ENCODE data around the gene DTNA. TPM values are rescaled to one million over a fixed set of nuclear protein-coding genes. Genes with fewer than 3 reads are reported as not detected.

The DTNA gene
- total and polyA plus RNA-seq, 12 donors: 6.3 to 43.9 (median 22.3) TPM

DNA sequence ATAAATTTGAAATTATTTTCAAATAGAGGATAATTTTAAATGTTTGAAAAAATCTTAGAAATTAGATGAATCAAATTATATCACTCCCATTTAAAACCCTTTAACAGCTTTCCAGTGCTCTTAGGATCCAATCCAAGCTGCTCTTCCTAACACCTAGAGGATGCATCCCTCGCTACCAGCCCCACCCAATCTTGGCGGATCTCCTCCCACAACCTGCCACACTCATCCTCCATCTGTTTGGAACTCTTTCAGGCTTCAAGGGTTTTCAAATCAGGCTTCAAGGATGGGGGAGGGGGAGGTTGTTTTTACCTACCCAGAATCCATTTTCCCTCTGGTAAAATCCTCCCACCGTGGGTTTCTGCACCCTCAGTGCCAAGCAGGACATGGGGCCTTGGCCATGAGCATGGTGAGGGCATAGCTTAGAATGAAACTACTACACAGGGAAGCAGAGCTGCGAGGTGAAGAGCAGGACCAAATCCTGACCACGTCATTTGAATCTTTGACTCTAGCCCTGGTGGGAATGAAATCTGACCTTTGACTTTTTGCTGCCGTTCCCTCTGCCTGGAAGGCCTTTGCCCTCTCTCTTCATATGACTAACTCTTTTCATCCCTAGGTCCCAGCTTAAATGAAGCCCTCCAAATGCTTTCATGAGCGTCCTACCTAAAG lies 218.1 kb downstream of the DTNA start:
- H3K27ac ChIP-seq: no peak overlapping the region
- no peak for DNase-seq
- H3K27me3 ChIP-seq: no peaks in the 10 kb centered on the region
- 78 to 84% (median 81%) methylated on average over 7 of the region's 7 CpGs for WGBS, 4 donors
- no peaks in the 10 kb centered on the region for H3K4me1 ChIP-seq (replicated peaks in 1 of 2)
- intact Hi-C loops (cut with DNase I): no loop called here
- no peaks in the 10 kb centered on the region for H3K9me3 ChIP-seq (replicated peaks in 1 of 3)
- TF ChIP-seq POLR2A (IDR thresholded peaks at IDR 0.05): no peak
- TF ChIP-seq, protein P1, sequence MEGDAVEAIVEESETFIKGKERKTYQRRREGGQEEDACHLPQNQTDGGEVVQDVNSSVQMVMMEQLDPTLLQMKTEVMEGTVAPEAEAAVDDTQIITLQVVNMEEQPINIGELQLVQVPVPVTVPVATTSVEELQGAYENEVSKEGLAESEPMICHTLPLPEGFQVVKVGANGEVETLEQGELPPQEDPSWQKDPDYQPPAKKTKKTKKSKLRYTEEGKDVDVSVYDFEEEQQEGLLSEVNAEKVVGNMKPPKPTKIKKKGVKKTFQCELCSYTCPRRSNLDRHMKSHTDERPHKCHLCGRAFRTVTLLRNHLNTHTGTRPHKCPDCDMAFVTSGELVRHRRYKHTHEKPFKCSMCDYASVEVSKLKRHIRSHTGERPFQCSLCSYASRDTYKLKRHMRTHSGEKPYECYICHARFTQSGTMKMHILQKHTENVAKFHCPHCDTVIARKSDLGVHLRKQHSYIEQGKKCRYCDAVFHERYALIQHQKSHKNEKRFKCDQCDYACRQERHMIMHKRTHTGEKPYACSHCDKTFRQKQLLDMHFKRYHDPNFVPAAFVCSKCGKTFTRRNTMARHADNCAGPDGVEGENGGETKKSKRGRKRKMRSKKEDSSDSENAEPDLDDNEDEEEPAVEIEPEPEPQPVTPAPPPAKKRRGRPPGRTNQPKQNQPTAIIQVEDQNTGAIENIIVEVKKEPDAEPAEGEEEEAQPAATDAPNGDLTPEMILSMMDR (IDR thresholded peaks at IDR 0.05): no peak
- H3K4me3 ChIP-seq: no peak overlapping the region
- H3K36me3 ChIP-seq (replicated peaks in 1 of 2): no peaks in the 10 kb centered on the region

DNA sequence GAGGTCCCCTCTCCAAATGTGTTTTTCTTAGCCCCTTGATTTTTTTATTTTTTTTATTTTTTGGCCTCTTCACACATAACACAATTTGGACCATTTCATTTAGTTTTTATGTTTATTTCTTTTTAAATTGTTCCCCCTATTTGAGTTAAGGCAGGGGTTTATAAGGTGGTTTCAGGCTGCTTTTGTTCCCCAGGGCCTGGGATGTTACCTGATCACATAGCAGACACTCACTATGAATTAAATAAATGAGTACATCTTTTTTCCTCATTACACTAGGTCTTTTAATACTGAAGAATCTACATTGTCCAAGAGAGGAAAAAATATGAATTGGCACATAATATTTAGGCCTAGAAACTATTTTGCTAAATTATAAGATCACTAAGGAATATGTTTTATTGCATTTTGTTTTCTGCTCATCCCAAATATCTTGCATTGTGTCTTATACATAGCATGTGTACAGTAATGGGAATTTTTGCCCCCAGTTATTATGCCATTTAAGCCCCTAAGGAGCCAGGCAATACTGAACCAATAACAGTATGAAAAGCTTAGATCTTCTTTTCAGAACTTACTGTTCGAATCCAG lies 218.7 kb downstream of the DTNA start:
- H3K36me3 ChIP-seq (replicated peaks in 1 of 2): no peaks in the 10 kb centered on the region
- intact Hi-C loops (cut with DNase I): no loop called here
- no peaks in the 10 kb centered on the region for H3K4me1 ChIP-seq (replicated peaks in 1 of 2)
- no peak overlapping the region for H3K27ac ChIP-seq
- no peak for DNase-seq
- 54 to 72% (median 64%) methylated on average over 1 of the region's 1 CpG for WGBS, 4 donors
- no peak overlapping the region for H3K4me3 ChIP-seq
- no peak for TF ChIP-seq POLR2A (IDR thresholded peaks at IDR 0.05)
- TF ChIP-seq, protein P1 (IDR thresholded peaks at IDR 0.05): no peak
- no peaks in the 10 kb centered on the region for H3K27me3 ChIP-seq
- no peaks in the 10 kb centered on the region for H3K9me3 ChIP-seq (replicated peaks in 1 of 3)

DNA sequence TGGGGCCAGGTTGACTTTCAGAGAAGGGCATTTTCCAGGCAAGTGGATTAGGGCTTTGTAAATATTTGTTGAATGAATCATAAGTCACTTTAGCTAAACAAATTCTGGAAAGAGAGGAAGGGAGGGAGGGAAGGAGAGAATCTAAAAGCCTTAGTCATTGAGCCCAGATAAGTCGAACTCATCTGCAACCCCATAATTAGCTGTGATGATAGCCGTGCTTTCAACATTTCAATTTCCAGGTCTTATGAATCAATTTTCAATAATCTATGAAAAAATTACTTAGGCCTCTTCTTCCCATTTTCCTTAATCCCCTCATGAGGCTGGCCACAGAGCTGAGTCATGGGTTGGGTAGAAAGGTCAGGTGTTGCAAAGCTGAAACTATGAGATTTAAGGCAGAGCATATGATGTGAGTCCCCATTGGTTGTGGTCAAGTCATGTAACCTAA lies 219.3 kb downstream of the DTNA start:
- TF ChIP-seq, protein P1 (IDR thresholded peaks at IDR 0.05): no peak
- no peak for TF ChIP-seq POLR2A (IDR thresholded peaks at IDR 0.05)
- no peaks in the 10 kb centered on the region for H3K27me3 ChIP-seq
- intact Hi-C loops (cut with DNase I): no loop called here
- no peaks in the 10 kb centered on the region for H3K4me1 ChIP-seq (replicated peaks in 1 of 2)
- WGBS, 4 donors: 54 to 68% (median 61%) methylated on average over 2 of the region's 2 CpGs
- DNase-seq: no peak
- H3K4me3 ChIP-seq: no peak overlapping the region
- H3K9me3 ChIP-seq (replicated peaks in 1 of 3): no peaks in the 10 kb centered on the region
- no peaks in the 10 kb centered on the region for H3K36me3 ChIP-seq (replicated peaks in 1 of 2)
- H3K27ac ChIP-seq: no peak overlapping the region

DNA sequence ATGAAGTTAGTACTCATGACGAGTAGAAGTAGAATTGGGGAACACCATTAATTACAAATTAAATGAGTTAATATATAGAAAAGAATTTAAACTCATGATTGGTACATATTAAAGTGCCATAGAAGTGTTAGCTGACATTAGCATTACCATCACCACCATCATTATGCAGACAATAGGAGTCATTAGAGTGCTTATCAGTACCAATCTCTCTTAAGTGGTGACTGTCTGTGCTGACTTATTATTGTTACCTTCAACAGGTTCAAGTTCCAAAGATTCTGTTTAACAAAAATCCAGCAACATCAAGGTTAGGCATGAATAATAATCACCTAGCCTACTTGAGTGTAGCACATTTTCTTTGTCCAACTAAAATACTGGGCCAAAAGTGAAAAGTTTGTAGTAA lies 222.3 kb downstream of the DTNA start:
- Histone ChIP-seq H3K9me3 (replicated peaks in 1 of 3) (no peaks in the 10 kb centered on the region), H3K27ac (no peak overlapping the region), H3K4me3 (no peak overlapping the region), H3K4me1 (replicated peaks in 1 of 2) (no peaks in the 10 kb centered on the region), H3K36me3 (replicated peaks in 1 of 2) (no peaks in the 10 kb centered on the region), H3K27me3 (no peaks in the 10 kb centered on the region)
- intact Hi-C loops (cut with DNase I): no loop called here
- WGBS, 4 donors: 86 to 95% (median 89%) methylated on average over 1 of the region's 1 CpG
- no peak for DNase-seq
- TF ChIP-seq, protein P1 (IDR thresholded peaks at IDR 0.05): no peak
- no peak for TF ChIP-seq POLR2A (IDR thresholded peaks at IDR 0.05)

Measured in adrenal gland (tissue), 12 donors.